GM19438 (cell line): ENCODE data around the gene DAGLB.
"Not testable (repeated sequence)": the region's sequence is repeated elsewhere in the genome, so short reads cannot be mapped to it uniquely, and the experiment has no call there.

ENCODE experiments used
- ATAC-seq: cut with Tn5 transposase; IDR thresholded peaks from one replicate; pipeline ENCODE4 v1.9.1; 2021; ENCODE audit warnings: low read depth; ENCODE audit not compliant: unreplicated experiment

Gene DAGLB

DNA sequence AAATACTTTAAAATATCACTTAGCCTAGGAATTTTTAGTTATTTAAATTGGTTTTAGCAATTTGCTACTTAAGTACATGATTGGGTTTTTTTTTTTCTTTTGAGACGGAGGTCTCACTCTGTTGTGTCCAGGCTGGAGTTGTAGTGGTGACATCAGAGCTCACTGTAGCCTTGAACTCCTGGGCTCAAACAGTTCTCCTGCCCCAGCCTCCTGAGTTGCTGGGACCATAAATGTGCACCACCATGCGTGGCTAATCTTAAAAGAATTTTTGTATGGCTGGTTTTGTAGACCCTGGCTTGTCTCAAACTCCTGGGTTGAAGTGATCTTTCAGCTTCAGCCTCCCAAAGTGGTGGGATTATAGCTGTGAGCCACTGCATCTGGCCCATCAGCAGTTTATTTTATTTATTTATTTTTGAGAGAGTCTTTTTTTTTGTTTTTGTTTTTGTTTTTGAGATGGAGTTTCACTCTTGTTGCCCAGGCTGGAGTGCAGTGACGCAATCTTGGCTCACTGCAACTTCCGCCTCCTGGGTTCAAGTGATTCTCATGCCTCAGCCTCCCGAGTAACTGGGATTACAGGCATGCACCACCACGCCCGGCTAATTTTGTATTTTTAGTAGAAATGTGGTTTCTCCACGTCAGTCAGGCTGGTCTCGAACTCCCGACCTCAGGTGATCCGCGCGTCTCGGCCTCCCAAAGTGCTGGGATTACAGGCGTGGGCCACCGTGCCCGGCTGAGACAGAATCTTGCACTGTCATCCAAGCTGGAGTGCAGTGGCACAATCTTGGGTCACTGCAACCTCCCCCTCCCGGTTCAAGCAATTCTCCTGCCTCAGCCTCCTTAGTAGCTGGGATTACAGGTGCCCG lies 47.3 kb downstream of the DAGLB start:
- not testable (repeated sequence) for ATAC-seq

DNA sequence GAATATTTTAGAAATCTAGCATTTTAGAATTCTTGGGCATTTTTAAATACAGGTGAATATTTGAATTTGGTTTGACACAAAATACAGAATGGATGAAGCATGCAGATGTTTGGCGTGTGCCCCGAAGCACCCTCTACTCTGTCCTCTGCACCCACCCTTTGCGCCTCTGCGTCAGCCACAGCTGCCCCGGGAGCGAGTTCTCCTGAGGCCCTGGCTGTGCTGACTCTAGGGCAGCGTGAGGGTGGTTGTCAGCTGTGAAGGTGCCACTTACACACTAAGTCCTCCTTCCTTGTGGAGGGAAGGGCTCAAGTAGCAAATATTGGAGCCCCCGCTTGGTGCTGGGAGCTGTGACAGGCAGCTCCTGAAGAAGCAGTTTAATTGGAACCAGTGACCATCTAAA lies 48.4 kb downstream of the DAGLB start:
- ATAC-seq, result no peak

- no peak for ATAC-seq
Measured at GRCh38 chr7:6398943-6399342, 48.8 kb downstream of the DAGLB start.

GRCh38 chr7:6397759-6398495 lies 49.8 kb downstream of the DAGLB start:
- ATAC-seq, result not testable (repeated sequence)

DNA sequence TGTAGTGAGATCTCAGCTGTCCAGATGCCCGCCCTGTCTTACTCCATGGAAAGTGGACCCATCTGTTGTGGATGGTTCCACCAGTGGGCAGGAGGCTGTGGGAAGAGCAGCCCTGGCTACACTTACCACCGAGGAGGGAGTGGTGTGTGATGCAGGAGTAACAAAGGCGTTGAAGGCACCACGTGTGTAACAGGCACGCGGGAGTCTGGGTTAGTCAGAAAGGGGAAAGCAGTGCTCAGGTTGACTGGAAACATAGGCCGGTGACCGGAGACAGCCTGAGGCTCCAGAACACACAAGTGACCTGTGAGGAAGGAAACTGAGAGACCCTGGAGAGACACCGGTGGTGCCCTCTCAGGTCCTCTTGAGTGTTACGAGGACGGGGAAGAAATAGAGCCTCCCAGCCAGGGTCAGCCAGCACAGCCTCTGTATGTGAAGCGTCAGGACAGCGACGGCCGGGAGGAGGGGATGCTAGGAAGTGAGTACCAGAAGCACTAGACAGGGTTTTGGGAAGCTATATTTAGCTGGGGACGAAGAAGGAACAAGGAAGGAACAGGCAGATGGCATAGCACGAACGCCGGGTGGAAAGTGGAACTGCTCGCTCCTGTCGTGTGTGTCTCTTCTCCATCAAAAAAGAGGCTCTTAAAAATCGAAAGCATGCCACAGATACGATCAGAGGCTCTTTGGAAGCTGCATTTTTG lies 51.7 kb downstream of the DAGLB start:
- ATAC-seq, result no peak

DNA sequence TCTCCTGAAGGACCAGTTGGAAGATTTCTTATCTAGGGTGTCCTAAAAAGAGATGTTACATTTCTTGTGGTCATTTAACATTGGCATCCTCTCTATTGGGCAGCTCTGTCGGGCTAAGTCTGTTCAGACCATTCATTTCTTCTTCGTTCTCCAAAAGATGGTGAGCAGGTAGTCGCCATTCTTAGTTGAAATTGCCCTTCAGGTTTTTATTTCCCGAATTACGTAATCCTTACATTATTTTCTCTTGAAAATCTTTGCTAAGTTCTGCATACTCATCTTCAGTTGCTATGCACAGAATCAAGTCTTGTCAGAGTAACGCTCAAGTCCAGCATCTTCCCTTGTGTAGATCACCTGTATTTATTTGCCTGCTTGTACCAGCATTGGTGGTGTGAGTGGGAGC lies 53.6 kb downstream of the DAGLB start:
- ATAC-seq, result no peak

DNA sequence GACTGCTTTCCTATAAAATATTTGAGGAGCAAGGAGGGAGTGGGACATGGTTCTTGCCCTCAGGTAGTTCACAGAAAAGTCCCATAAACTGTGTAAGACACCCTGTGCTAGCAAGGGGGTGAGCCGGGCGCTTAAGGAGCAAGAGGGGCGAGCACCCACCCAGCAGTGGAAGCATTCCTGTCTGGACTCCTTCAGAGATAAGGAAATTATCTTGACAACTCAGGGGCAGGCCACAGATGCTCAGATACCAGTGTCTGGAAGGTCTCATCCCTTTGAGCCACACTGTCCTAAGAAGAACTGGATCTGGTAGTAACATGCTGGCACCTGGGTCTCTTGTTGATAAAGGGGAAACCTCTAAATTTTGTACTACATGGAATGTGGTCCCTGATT lies 54.1 kb downstream of the DAGLB start:
- ATAC-seq, result no peak

DNA sequence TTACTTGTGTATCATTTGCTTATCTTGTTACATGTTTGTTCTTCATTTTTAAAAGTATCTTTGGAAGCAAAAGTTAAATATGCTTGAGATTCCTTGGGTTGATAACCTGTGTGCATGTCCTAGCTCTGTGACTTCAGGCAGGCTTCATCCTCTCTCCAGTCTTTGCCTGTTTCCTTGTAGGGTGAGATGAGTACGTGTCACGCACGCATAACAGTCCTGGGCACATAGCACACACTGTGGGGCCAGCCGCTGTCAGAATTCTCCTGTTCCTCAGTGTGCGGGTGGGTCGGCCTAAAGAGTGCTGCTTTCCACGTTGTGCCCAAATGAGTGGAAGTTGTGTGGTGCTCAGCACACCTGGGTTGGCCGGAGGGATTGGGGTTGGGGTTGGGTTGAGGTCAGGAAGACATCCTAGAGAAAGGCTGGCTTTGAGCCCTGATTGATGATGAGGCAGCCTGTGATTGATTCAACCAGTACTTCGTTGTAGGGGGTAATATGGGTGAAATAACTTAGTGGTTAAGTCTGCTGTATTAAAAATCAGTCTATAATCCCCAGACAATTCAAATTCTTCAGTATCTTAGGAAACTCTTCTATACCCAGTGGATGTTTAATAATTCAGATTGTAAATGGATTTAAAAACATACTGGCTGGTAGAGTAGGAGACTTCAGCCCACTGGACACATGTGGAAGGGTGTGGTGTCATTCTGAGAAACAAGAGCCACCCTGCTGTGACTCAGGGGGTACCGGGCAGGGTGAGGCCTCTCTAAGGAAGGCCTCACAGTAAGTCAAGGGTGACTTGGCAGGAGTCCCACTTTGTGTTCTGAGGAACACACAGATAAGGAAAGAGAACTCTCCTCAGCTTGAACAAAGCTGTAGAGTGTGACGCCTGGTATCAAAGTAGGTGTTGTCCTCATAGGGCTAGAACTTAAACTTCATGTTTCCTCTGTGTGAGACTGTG lies 54.8 kb downstream of the DAGLB start:
- ATAC-seq, result no peak

- ATAC-seq, result no peak
Measured at GRCh38 chr7:6389728-6390127, 58.0 kb downstream of the DAGLB start.

GRCh38 chr7:6387734-6388294 lies 59.9 kb downstream of the DAGLB start:
- no peak for ATAC-seq

GRCh38 chr7:6386779-6387178 lies 61.0 kb downstream of the DAGLB start:
- ATAC-seq, result no peak

- no peak for ATAC-seq
Measured at GRCh38 chr7:6385909-6386560, 61.7 kb downstream of the DAGLB start.

DNA sequence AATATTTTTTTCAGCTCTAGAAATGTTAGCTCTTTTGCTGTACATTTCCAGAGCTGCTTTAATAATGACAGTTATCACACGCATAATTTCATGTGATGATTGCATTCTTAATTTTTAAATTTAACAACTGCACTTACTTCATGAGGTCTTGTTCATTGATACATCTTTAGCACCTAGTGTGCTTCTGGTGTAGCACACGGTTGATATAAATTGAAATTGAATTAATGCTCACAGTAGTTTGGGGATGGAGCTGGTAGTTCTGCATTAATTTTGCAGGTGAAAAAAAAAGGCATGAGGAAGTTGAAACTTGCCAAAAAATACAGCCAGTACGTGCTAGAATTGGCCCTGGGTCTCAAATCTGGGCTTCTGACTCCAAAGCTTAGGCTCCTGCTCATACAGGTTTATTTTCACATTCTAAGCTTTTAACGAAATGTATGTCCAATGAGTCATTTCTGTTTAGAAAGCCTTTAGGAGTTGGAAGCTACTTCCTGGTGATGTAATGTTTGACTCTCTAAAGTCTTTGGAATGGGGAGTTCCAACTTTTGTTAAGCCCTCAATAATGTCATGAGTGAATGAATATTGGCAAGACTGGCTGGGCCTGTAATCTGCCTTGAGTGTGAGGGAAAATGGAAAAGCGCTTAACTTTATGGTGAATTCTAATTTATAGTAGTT lies 62.5 kb downstream of the DAGLB start:
- no peak for ATAC-seq

DNA sequence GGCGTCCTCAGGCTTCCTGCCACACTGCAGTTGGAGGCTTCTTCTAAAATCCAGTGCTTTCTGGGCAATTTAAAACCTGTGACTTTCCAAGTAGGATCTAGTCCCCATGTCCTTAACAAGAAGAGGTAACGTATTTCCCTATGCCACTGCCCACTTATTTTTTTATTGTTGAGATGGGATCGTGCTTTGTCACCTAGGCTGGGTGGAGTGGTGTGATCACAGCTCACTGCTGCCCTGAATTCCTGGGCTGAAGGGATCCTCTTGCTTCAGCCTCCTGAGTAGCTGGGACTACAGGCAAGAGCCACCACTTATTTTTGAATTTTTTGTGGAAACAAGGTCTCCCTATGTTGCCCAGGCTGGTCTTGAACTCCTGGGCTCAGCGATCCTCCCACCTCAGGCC lies 63.4 kb downstream of the DAGLB start:
- ATAC-seq, result no peak

GRCh38 chr7:6382817-6383216 lies 64.9 kb downstream of the DAGLB start:
- ATAC-seq, result no peak

GRCh38 chr7:6381846-6382245 lies 65.9 kb downstream of the DAGLB start:
- ATAC-seq, result not testable (repeated sequence)

DNA sequence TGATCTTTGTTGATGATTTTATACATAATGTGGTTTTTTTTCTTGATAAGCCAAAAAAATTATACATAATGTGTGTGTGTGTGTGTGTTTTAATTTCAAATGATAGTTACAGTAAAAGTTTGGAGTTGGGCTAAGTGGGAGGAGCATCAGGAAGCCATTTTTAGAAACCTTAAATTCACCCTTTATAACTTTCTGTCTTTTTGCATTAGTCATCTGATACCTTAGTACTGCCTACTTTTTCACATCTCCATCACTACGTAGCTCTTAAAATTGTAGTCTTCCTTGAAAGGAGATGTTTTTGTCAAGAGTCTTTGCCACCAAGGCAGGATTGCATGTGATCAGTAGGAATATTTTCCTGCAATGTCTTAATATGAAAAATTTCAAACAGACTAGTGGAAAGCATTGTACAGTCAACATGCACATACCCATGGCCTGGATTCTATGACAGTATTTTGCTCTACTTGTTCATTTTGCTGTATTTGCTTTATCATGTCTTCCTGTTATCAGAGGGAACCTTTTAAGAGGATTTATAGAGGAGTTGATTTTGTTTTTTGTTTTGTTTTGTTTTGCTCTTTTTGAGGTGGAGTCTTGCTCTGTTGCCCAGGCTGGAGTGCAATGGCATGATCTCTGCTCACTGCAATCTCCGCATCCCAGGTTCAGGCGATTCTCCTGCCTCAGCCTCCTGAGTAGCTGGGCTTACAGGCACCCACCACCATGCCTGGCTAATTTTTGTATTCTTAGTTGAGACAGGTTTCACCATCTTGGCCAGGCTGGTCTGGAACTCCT lies 67.3 kb downstream of the DAGLB start:
- no peak for ATAC-seq

DNA sequence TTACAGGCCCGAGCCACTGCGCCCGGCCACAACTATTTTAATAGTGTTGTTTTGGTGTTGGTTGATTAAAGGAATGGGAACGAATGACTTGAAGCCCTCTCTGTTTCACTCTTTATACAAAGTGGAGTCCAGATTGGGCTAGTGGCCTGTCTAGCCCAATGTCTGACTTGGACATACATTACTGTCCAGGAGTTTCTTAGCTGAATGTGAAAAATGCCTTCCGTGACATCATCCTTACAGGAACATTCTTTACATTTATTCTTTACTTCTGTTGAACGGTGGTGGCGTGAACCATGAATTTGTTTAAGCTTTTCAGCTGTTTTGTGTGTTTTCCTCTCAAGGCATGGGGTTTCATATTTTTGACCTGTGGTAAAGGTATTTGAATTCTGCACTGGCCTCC lies 67.9 kb downstream of the DAGLB start:
- no peak for ATAC-seq
